PC-9 (cell line): ENCODE data around the gene SERP2. TPM values are rescaled to one million over a fixed set of nuclear protein-coding genes. Genes with fewer than 3 reads are reported as not detected.

ENCODE experiments used
- BruUV-seq: library from RNA; stranded (reverse); fragments of 400-500 nt; replicated peaks from 2 replicates; lab custom pipeline; 2021; lab: Mats Ljungman, UMichigan
- CTCF ChIA-PET: fragments of 300-600 bp; sonication (Branson Sonifier 250); formaldehyde crosslinking; loops from one replicate; lab custom pipeline; 2022; ENCODE audit warnings: antibody characterized with exemption; lab: Charles Lee
- POLR2A ChIA-PET: fragments of 300-600 bp; sonication (Branson Sonifier 250); formaldehyde crosslinking; loops from one replicate; lab custom pipeline; 2022; ENCODE audit warnings: antibody characterized with exemption; ENCODE audit not compliant: unreplicated experiment; lab: Charles Lee
- DNase-seq, 2 experiments: peaks; one replicate each; pipeline versions ENCODE4 v3.0.0 to v3.0.0-alpha.2; 2015 to 2022; ENCODE audit warnings: mixed read lengths in 1 of 2
- H2AFZ ChIP-seq: fragments of 200-600 bp; sonication (generic); 2 replicates; pipeline ENCODE4 v1.8.1; 2017; ENCODE audit warnings: antibody characterized with exemption
- H3F3A ChIP-seq: fragments of 200-600 bp; sonication (generic); 2 replicates; pipeline ENCODE4 v1.8.1; 2017; ENCODE audit warnings: antibody characterized with exemption, mild to moderate bottlenecking, low read depth; ENCODE audit not compliant: insufficient read depth
- H3K27ac ChIP-seq: fragments of 200-600 bp; sonication (generic); 2 replicates; pipeline ENCODE4 v1.6.1; 2016; ENCODE audit warnings: mixed run types
- H3K27me3 ChIP-seq: fragments of 200-600 bp; sonication (generic); 2 replicates; pipeline ENCODE4 v1.6.1; 2016; ENCODE audit warnings: low read depth, mixed run types; ENCODE audit not compliant: insufficient read depth
- H3K36me3 ChIP-seq: fragments of 200-600 bp; sonication (generic); 2 replicates; pipeline ENCODE4 v1.6.1; 2016; ENCODE audit warnings: low read depth, mixed run types
- H3K4me1 ChIP-seq: fragments of 200-600 bp; sonication (generic); replicated peaks from 2 replicates; pipeline ENCODE4 v1.6.1; 2016; ENCODE audit warnings: mixed run types; ENCODE audit not compliant: insufficient read depth
- H3K4me2 ChIP-seq: fragments of 200-600 bp; sonication (generic); 2 replicates; pipeline ENCODE4 v1.6.1; 2017; ENCODE audit warnings: mixed run types
- H3K4me3 ChIP-seq: fragments of 200-600 bp; sonication (generic); 2 replicates; pipeline ENCODE4 v1.6.1; 2016; ENCODE audit warnings: mixed run types
- H3K79me2 ChIP-seq: fragments of 200-600 bp; sonication (generic); 2 replicates; pipeline ENCODE4 v1.6.1; 2017; ENCODE audit warnings: low read depth, mixed run types
- H3K9me2 ChIP-seq: fragments of 200-600 bp; sonication (generic); 2 replicates; pipeline ENCODE4 v1.8.1; 2017; ENCODE audit warnings: mild to moderate bottlenecking; ENCODE audit not compliant: insufficient read depth
- H3K9me3 ChIP-seq: fragments of 200-600 bp; sonication (generic); 2 replicates; pipeline ENCODE4 v1.8.1; 2016; ENCODE audit warnings: low read depth; ENCODE audit not compliant: insufficient read depth
- H4K20me1 ChIP-seq: fragments of 200-600 bp; sonication (generic); 2 replicates; pipeline ENCODE4 v1.8.1; 2017; ENCODE audit not compliant: insufficient read depth
- EZH2 ChIP-seq: fragments of 200-600 bp; sonication (generic); IDR thresholded peaks from 2 replicates; pipeline ENCODE4 v1.8.0; 2017; ENCODE audit warnings: antibody characterized with exemption, low read depth
- intact Hi-C: fragments of 100-400 bp; cut with micrococcal nuclease; formaldehyde crosslinking; loops from one replicate; pipeline ENCODE4 v1.10.0; 2022; ENCODE audit not compliant: unreplicated experiment
- total RNA-seq: library from RNA; stranded (reverse); gene quantifications from 2 replicates; pipeline ENCODE4 v1.2.3, GENCODE V29; 2021
- TF ChIP-seq, protein P1 (sequence below): fragments of 200-600 bp; sonication (generic); conservative IDR thresholded peaks from 2 replicates; pipeline ENCODE4 v1.6.1; 2017; ENCODE audit warnings: mixed run types, antibody characterized with exemption, mild to moderate bottlenecking, moderate library complexity

The SERP2 gene
- total RNA-seq, 1 experiment from 2014 or later = 0.70 TPM

DNA sequence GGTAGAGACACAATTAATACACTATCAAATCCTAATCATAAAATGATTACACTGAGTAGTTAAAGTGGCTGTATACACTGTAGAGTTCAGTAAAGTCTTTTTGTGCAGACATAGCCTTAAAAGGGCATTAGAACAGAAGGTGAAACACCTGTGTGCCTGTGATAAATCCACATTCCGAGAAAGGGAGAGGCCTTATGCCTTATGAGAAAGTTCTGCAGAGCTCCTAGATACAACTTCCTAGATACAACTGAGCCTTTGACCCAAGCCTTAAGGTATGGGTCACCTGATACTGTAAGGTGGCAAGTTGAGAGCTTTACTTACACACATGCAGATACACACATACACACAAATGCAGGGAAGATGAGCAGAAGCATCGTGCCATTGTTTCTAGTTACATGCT, 6.3 kb downstream of the SERP2 start:
- H4K20me1 ChIP-seq = no peaks in the 10 kb centered on the region
- BruUV-seq = no TSS peak
- no peaks in the 10 kb centered on the region for H3K36me3 ChIP-seq
- no peaks in the 10 kb centered on the region for H3K9me2 ChIP-seq
- DNase-seq = peak in 1 of 2 experiments; percentile 55
- H3K4me3 ChIP-seq = no peak overlapping the region
- peaks cover 13% of the 10 kb centered on the region for H3K4me1 ChIP-seq
- no peaks in the 10 kb centered on the region for H3K9me3 ChIP-seq
- no peak overlapping the region for H2AFZ ChIP-seq
- ChIA-PET POLR2A (interaction anchor here (0.7 kb wide), 1 partner anchor 471 kb away, joined by 4 read pairs; no protein-coding TSS in a partner anchor), CTCF (no interaction called here)
- TF ChIP-seq, protein P1, sequence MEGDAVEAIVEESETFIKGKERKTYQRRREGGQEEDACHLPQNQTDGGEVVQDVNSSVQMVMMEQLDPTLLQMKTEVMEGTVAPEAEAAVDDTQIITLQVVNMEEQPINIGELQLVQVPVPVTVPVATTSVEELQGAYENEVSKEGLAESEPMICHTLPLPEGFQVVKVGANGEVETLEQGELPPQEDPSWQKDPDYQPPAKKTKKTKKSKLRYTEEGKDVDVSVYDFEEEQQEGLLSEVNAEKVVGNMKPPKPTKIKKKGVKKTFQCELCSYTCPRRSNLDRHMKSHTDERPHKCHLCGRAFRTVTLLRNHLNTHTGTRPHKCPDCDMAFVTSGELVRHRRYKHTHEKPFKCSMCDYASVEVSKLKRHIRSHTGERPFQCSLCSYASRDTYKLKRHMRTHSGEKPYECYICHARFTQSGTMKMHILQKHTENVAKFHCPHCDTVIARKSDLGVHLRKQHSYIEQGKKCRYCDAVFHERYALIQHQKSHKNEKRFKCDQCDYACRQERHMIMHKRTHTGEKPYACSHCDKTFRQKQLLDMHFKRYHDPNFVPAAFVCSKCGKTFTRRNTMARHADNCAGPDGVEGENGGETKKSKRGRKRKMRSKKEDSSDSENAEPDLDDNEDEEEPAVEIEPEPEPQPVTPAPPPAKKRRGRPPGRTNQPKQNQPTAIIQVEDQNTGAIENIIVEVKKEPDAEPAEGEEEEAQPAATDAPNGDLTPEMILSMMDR = no peak
- no peak for TF ChIP-seq EZH2
- 0 out of 2 replicates have a peak overlapping the region, but pooled peaks have one; percentile 5 for H3K4me2 ChIP-seq
- H3K79me2 ChIP-seq = no peaks in the 10 kb centered on the region
- H3K27me3 ChIP-seq = no peaks in the 10 kb centered on the region
- no peaks in the 10 kb centered on the region for H3F3A ChIP-seq
- intact Hi-C loops = no loop called here
- no peak overlapping the region for H3K27ac ChIP-seq

DNA sequence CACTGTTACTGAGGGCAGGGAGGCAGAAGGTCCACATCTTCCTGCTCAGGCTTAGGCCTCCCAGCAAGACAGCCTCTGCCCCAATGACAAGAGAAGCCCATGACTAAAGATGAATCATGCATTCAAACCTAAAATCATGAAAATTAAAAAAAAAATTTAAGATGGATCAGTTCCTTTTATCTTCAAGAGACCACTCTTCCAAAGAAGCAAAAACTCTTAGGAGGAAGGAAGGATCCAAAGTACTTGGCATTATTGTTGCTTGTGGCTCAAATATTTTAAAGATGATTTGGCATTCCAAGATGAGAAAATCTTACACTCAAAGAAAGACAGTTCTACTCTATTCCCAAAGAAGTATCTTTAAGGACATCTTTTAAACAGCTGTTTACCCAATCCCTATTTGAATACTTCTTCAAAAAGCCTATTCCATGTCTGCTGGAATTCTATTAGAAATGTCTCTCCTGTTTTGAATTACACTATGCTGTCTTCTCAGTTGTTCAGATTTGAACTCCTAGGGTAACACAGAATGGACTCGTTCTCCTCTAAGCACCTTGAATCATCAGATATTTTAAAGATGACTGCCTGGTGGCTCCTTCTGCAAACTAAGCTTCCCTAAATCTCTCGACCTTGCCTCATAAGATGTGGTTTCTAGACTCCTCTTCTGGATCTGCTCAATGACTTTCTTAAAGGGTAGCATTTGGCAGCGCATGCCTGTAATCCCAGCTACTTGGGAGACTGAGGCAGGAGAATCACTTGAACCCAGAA, 7.0 kb downstream of the SERP2 start:
- Histone ChIP-seq H3K4me1 (peaks cover 13% of the 10 kb centered on the region), H3K27ac (no peak overlapping the region), H3K9me2 (no peaks in the 10 kb centered on the region), H3K79me2 (no peaks in the 10 kb centered on the region), H3K4me3 (no peak overlapping the region), H3K36me3 (no peaks in the 10 kb centered on the region), H3F3A (no peaks in the 10 kb centered on the region), H2AFZ (no peak overlapping the region), H3K27me3 (no peaks in the 10 kb centered on the region), H3K4me2 (0 out of 2 replicates have a peak overlapping the region, but pooled peaks have one; percentile 5), H4K20me1 (no peaks in the 10 kb centered on the region), H3K9me3 (no peaks in the 10 kb centered on the region)
- TF ChIP-seq, protein P1 = no peak
- no peak for TF ChIP-seq EZH2
- intact Hi-C loops = no loop called here
- DNase-seq = peak in 1 of 2 experiments; percentile 39
- ChIA-PET POLR2A (no interaction called here), CTCF (no interaction called here)
- no TSS peak for BruUV-seq

DNA sequence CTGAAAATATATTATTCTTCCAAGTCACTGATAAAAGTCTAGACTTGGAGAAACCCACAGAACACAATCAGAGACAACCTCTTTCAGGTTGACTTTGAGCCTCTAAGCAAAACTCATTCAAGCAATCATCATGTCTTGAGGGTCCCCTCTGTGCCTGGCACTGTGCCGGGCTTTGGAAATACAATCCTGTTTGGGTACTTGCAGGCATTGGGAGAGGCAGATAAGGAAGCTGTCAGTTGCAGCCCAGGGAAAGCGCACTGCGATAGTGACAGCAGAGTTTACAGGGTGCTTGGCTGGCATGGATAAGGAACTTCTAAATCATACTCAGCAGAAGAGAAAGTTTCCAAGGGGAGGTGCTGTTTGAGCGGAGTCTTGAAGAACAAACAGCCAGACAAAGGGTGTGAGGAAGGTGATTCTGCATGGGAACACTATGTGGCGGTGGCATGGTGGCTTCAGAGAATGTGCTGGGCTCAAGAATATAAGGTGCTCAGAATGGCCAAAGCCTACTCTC, 9.1 kb downstream of the SERP2 start:
- no peak for DNase-seq
- H3K79me2 ChIP-seq = no peaks in the 10 kb centered on the region
- H3K4me3 ChIP-seq = no peak overlapping the region
- no peak for TF ChIP-seq EZH2
- TF ChIP-seq, protein P1 = no peak
- H4K20me1 ChIP-seq = no peaks in the 10 kb centered on the region
- H3F3A ChIP-seq = no peaks in the 10 kb centered on the region
- no peak overlapping the region for H2AFZ ChIP-seq
- no peaks in the 10 kb centered on the region for H3K9me2 ChIP-seq
- no TSS peak for BruUV-seq
- no peak overlapping the region for H3K27ac ChIP-seq
- POLR2A ChIA-PET = no interaction called here
- intact Hi-C loops = no loop called here
- no peaks in the 10 kb centered on the region for H3K36me3 ChIP-seq
- CTCF ChIA-PET = interaction anchor here (0.7 kb wide), 1 partner anchor 24 kb away, joined by 6 read pairs; no protein-coding TSS in a partner anchor
- no peaks in the 10 kb centered on the region for H3K9me3 ChIP-seq
- peaks cover 13% of the 10 kb centered on the region for H3K4me1 ChIP-seq
- no peak overlapping the region for H3K4me2 ChIP-seq
- no peaks in the 10 kb centered on the region for H3K27me3 ChIP-seq
